K562 treated with DMSO at 1 percent for 12 hours (cell line): ENCODE data around the gene NARF. TPM values are rescaled to one million over a fixed set of nuclear protein-coding genes. Genes with fewer than 3 reads are reported as not detected.

ENCODE experiments used
- total RNA-seq: library from RNA; unstranded; fragments of 300-600 nt; gene quantifications from 2 replicates; pipeline ENCODE4 v1.2.3, GENCODE V29; 2022; ENCODE audit not compliant: insufficient read depth

NARF gene
- total RNA-seq = 421 and 447 TPM in 2 replicates

DNA sequence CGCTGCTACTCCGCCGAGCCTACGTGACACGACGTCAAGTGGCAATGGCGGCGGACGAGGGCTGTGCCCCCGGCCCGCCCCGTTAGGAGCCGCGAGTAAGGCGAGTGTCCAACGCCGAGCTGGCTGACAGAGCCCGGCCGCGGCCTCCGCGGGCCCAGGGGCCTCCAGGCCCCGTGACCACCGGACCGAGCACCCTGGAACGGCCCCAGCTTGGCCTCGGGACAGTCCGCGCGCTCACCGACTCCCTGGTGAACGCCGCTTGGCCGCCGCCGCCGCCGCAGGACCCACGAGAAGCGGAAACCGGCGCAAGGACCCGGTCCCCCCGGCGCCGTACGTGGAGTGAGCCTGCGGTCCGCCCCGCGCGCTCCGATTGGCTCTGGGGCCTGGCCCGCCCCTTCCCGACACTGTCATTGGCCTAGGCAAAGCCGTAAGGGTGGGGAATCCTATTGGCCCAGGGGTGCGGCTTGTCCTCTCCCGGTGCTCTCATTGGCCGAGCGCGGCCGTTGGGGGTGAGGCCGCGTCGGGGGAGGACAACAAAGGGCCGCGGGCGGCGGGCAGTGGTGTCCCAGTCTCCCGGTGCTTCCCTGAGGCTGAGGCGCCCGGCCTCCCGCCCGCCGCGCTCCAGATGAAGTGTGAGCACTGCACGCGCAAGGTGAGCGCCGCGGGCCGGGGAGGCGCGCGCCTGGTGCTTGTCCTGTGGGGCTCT, at the start of gene NARF:
Gene NARF (plus strand): TSS at position 563 of the 706 bp plus-strand sequence. CDS start 63 bp downstream, at position 626.

DNA sequence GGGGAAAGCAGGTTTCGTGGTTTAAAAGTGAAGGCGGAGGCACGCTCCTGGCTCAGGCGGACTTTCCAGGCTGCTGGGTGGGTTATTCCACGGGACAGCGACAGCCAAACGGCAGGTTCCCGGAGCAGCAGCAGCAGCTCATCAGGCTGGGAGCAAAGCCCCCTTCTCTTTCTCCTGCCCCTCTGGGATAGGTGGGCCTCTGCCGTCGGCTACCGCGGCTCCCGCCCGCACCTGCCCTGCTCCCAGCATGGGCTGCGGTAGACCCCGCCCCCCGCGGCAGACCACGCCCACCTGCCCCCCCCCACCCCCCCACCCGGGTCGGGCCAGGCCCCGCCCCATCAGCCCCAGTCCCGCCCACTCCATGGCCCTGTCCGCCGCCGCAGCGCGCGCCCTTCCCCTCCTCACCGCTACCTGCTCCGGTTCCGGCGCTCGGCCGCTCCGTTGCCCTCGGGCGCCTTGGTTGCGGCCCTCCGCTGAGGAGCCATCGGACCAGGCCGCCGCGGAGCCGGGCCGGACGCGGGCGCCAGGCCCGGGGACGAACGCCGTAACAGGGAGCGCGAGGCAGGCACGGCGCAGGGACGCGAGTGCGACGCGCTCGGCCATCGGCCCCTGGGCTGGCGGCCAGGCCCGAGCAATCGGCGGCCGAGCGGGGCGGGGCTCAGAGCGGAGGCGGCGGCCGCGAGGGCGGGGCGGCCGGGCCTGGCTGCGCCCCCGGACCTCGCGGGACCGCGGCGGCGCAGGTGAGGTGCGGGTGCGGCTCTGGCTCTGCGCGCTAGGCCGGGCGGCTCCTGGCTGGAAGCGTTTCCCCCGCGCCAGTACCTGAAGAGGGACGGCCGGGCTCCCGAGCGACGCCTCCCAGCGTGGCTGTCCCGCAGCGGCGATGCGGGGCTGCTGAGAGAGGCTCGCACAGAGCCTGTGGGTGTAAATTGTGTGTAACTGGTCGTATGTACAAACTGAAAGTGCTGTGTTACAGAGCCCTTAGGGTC, 40.2 kb upstream of the NARF start, which contains the start of the genes HEXD and OGFOD3:
Gene HEXD (plus strand): TSS at position 347 of the 986 bp plus-strand sequence. CDS start 1,453 bp downstream, outside the sequence.
Gene OGFOD3 (minus strand): TSS at position 586 of the 986 bp plus-strand sequence. CDS start 101 bp downstream, at position 485.

DNA sequence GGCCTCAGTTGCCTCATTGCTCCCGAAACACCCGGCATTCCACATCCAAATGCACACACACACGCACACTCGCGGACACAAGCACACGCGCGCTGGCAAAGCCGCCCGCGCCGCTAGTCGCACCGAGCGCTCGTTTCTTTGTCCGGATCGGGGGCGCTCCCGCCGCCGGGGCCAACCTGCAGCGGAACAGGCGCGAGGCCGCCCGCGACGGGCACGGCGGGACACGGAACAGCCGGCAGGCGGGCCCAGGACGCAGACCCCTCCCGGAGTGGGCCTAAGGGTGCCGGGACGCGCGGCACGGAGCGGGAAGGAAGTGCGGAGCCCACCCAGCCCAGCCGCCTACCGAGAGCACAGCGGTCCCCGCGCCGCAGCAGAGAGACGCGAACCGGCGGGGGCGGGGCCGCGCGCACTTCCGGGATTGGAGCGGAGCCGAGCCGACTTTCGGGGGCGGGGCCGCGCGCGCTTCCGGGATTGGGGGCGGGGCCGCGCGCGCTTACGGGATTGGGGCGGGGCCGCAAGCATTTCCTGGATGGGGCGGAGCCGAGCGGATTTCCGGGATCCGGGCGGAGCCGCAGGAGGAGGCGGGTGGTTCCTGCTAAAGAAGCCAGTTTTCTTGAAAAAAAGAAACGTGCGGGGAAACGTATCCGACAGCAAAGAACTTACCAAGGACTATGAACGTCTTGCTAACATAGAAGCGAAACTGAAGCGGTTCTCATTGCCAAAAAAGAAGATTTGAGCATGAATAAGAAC, 8.0 kb upstream of the NARF start, which contains the start of gene CYBC1:
Gene CYBC1 (minus strand): TSS at position 396 of the 750 bp plus-strand sequence. CDS start 1,498 bp downstream, outside the sequence.

DNA sequence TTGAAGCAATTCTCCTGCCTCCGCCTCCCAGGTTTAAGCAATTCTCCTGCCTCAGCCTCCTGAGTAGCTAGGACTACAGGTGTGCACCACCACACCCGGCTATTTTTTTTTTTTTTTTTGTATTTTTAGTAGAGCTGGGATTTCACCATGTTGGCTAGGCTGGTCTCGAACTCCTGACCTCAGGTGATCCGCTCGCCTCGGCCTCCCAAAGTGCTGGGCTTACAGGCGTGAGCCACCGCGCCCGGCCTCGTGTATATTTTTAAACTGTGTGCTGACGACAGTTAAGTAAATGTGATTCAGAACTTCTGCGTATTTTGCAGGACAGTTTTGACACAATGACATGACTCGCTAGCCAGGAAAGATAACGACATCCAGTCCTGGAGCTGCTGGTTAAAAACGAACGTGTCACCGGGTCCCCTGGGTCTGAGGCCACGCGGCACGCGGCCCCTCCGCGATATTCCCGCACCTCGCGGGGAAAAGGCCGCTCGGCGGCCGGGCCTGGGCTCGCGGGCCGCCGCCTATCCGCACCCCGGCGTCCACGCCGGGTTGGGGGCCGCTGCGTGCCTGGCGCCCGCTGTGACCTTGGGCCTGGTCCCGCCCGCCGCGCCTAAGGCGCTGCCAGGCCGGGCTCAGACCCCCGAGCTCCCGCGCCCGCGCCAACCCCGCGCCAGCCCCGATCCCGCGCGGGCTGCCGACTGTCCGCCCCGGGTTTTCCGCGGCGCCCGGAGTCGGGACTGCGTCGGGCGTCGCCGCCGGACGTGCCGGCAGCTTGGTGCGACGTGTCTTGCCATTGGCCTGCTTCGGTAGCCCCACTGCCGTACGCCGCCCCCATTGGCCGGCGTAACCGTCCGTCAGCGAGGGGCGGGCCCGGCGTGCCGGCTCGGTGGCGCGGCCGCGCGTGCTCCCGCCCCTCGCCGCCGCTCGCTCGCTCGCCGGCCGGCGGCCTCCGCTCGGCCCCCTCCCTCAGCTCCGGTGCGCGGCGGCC, 60.6 kb downstream of the NARF start, which contains the start of gene FOXK2:
Gene FOXK2 (plus strand): TSS at position 907 of the 985 bp plus-strand sequence. CDS start 157 bp downstream, outside the sequence.

Other genes starting within 250 kb of the NARF start
- gene CCDC57, start 245.9 kb upstream of the NARF start, total RNA-seq = 10.5 and 13.8 TPM in 2 replicates
- gene SLC16A3, start 229.7 kb upstream of the NARF start, total RNA-seq = 1.8 and 2.6 TPM in 2 replicates
- 99.2 and 164 TPM in 2 replicates for gene CSNK1D, start 185.0 kb upstream of the NARF start, total RNA-seq
- gene CD7, start 141.1 kb upstream of the NARF start, total RNA-seq = not detected in 2 replicates
- not detected in 2 replicates for gene SECTM1, start 125.0 kb upstream of the NARF start, total RNA-seq
- gene TEX19, start 99.5 kb upstream of the NARF start, total RNA-seq = 2.0 and 2.3 TPM in 2 replicates
- not detected in 2 replicates for gene UTS2R, start 87.0 kb upstream of the NARF start, total RNA-seq
- 25.8 and 26.3 TPM in 2 replicates for gene HEXD, start 40.4 kb upstream of the NARF start, total RNA-seq
- gene OGFOD3, start 40.2 kb upstream of the NARF start, total RNA-seq = 17.0 and 29.9 TPM in 2 replicates
- 61.3 and 80.2 TPM in 2 replicates for gene CYBC1, start 8.0 kb upstream of the NARF start, total RNA-seq
- 23.5 and 62.6 TPM in 2 replicates for gene FOXK2, start 61.0 kb downstream of the NARF start, total RNA-seq
- 22.9 and 55.0 TPM in 2 replicates for gene WDR45B, start 189.7 kb downstream of the NARF start, total RNA-seq
- gene RAB40B, start 240.0 kb downstream of the NARF start, total RNA-seq = 3.6 and 7.4 TPM in 2 replicates